ENCODE results near the gene ZFYVE16. TPM values are rescaled to one million over a fixed set of nuclear protein-coding genes. Genes with fewer than 3 reads are reported as not detected.

ZFYVE16 gene
- total and polyA plus RNA-seq, 2 of the 4 experiments (the other 2 are of a cell fraction), result 5.3 to 11.1 TPM

DNA sequence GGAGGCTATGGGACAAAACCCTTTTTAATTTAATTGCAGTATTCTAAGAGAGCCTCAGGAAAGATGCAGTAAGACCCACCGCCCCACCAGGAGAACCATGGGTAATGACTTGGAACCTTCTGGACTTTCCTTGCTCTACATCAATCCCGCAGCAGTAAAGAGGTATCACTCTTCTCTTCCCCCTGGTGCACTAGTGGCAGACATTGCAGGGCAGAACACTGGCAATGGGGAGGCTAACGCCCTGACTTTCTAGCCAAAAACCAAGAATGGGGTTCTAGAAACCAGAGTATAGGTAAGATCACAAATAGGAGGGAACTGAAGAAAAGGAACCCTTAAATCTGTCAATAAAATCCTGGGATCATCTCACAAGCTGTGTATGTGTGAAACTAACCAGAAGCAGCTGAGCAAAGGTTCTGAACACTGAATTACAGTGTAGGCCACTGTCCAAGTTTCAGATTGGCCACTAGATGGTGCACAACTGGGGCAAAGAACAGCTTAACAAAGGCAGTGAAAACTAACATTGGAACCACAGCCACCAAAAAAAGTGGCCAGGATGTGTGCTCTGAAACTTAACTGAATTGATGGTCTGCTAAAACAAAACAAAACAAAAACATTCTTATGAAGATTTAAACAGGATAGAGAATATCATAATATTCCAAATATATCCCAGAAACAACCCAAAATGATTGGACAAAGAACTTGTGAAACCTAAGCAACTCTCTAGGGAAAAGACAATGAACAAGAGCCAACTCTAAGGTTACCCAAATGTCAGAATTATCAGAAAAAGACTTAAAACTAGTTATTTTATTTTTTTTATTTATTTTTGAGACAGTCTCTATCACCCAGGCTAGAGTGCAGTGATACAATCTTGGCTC, 73.4 kb downstream of the ZFYVE16 start (continued):
- TF ChIP-seq USF2 (IDR thresholded peaks at IDR 0.05; ENCODE audit: low read depth, low read length) (no peak), SMC3 (IDR thresholded peaks at IDR 0.05; ENCODE audit: low read depth, low read length) (peak; percentile 53)

DNA sequence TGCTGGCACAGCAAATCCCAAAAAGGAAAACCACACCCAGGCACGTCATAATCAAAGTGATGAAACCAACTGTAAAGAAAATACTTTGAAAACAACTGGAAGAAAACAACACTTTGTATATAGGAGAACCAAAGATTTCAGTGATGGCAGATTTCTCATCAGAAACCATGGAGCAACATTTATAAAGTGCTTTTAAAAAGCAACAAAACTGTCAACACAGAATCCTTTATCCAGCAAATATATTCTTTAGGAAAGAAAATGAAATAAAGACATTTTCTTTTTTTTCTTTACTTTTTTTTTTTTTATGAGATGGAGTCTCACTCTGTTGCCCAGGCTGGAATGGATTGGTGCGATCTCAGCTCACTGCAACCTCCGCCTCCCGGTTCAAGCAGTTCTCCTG, 74.7 kb downstream of the ZFYVE16 start:
- dilution Hi-C loops (cut with HindIII; ENCODE audit: low sequenced_read_pairs, unreplicated experiment), result no loop called here
- Histone ChIP-seq H2BK15ac (ENCODE audit: low read depth, low read length) (no peak overlapping the region), H2AK9ac (replicated peaks; ENCODE audit: low read depth, low read length, poor library complexity) (no peak overlapping the region), H2BK20ac (ENCODE audit: low read depth, low read length) (no peak overlapping the region), H2AK5ac (ENCODE audit: low read depth, low read length) (no peak overlapping the region), H4K8ac (ENCODE audit: low read depth in 2 of 2, low read length in 2 of 2) (no peak overlapping the region), H3K9ac (ENCODE audit: low read depth, low read length) (no peak overlapping the region), H3K4ac (ENCODE audit: low read depth, low read length) (no peak overlapping the region), H4K20me1 (ENCODE audit: insufficient read depth, low read length) (no peaks in the 10 kb centered on the region), H3K9me1 (ENCODE audit: insufficient read depth, low read length) (no peaks in the 10 kb centered on the region), H3K79me1 (ENCODE audit: low read depth in 1 of 2, low read length in 2 of 2) (no peaks in the 10 kb centered on the region), H4K5ac (ENCODE audit: low read depth, low read length) (no peak overlapping the region), H3K56ac (ENCODE audit: extremely low read depth, insufficient read depth, low read length) (no peak overlapping the region), H3K36me3 (ENCODE audit: control insufficient read depth, insufficient read depth, low read length) (peaks cover 10% of the 10 kb centered on the region), H2AFZ (replicated peaks; ENCODE audit: low read length, poor library complexity) (no peak overlapping the region), H3K4me1 (ENCODE audit: control insufficient read depth, insufficient read depth, low read length) (no peaks in the 10 kb centered on the region), H3K14ac (replicated peaks; ENCODE audit: low read depth, low read length) (no peak overlapping the region), H3K9me3 (ENCODE audit: control insufficient read depth, insufficient read depth, low read length) (peaks cover 5% of the 10 kb centered on the region), H3K27me3 (ENCODE audit: control insufficient read depth, insufficient read depth, low read length) (no peaks in the 10 kb centered on the region), H2BK120ac (ENCODE audit: low read depth, low read length) (no peak overlapping the region), H4K91ac (ENCODE audit: insufficient read depth, low read depth, low read length) (no peak overlapping the region), H3K4me2 (ENCODE audit: low read depth, low read length) (no peak overlapping the region), H3K27ac (ENCODE audit: insufficient read depth, low read length) (no peak overlapping the region), H3K18ac (ENCODE audit: low read depth, low read length) (no peak overlapping the region), H3K4me3 (ENCODE audit: insufficient read depth, low read depth, low read length) (no peak overlapping the region), H3K23ac (ENCODE audit: low read depth, low read length) (no peak overlapping the region), H2BK5ac (ENCODE audit: low read depth, low read length, poor library complexity, severe bottlenecking) (no peak overlapping the region)
- POLR2A ChIA-PET (ENCODE audit: unreplicated experiment), result no interaction called here
- DNase-seq (no peak), ATAC-seq (ENCODE audit: low read depth) (no peak)
- no TSS peak for BruUV-seq (replicated peaks)
- in situ Hi-C loops (cut with MboI; ENCODE audit: low sequenced_read_pairs), result loop anchor here (5.0 kb wide), 1 partner anchor 190 kb away; no protein-coding TSS in a partner anchor
- CTCF ChIA-PET, result interaction anchor here (1.3 kb wide), 1 partner anchor 392 kb away, joined by 3 read pairs; no protein-coding TSS in a partner anchor
- WGBS, 2 experiments (ENCODE audit: extremely low coverage in 2 of 2, insufficient read length in 1 of 2), result no CpG with 5 or more reads among the region's 4 CpGs
- TF ChIP-seq CHD1 (IDR thresholded peaks at IDR 0.05; ENCODE audit: low read depth, low read length) (no peak), BHLHE40 (IDR thresholded peaks at IDR 0.05; ENCODE audit: low read depth, low read length) (no peak)
- intact Hi-C loops (cut with micrococcal nuclease), result no loop called here
